ENCODE results near the gene OCA2. TPM values are rescaled to one million over a fixed set of nuclear protein-coding genes. Genes with fewer than 3 reads are reported as not detected.
"Not testable (repeated sequence)": the region's sequence is repeated elsewhere in the genome, so short reads cannot be mapped to it uniquely, and the experiment has no call there.

OCA2 gene
- not detected for total RNA-seq

- ChIA-PET CTCF (interaction anchor here (1.7 kb wide), 1 partner anchor 27 kb away, joined by 5 read pairs; no protein-coding TSS in a partner anchor), POLR2A (no interaction called here)
- peaks cover 2% of the 10 kb centered on the region for H3K36me3 Mint-ChIP-seq (ENCODE audit: low read depth)
- DNase-seq: peak; percentile 49
- no peak within 1 kb of the TSS for H3K4me3 Mint-ChIP-seq
- no peaks in the 10 kb centered on the region for H3K9me3 Mint-ChIP-seq
- H3K4me1 Mint-ChIP-seq: peaks cover 26% of the 10 kb centered on the region
- no peak within 1 kb of the TSS for H3K27ac Mint-ChIP-seq
- peaks cover 51% of the 10 kb centered on the region for H3K27me3 Mint-ChIP-seq
Observed at GRCh38 chr15:28098766-28099554, at the start of gene OCA2. OCA2 (minus strand) TSS chr15:28099315; CDS start chr15:28081874, 17,441 bp downstream.

DNA sequence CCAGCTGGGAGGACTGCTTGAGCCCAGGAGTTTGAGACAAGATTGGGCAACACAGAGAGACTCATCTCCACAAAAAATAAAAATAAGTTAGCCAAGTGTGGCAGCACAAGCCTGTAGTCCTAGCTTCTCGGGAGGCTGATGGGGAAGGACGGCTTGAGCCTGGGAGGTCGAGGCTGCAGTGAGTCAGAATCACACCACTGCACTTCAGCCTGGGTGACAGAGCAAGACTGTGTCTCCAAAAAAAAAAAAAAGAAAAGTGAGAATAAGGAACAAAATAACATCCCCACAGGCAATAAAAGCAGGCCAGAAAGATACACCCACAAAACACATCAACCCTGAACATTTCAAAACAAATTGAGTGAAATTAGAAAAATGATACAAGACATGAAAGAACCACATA is 48.7 kb upstream of the OCA2 start:
- Mint-ChIP-seq H3K27ac (peak overlapping the region; percentile 33), H3K27me3 (no peaks in the 10 kb centered on the region)
- CTCF ChIA-PET: no interaction called here

GRCh38 chr15:28145419-28145818 is 46.3 kb upstream of the OCA2 start:
- DNase-seq, H3K27ac Mint-ChIP-seq, H3K27me3 Mint-ChIP-seq, H3K9me3 Mint-ChIP-seq, H3K4me3 Mint-ChIP-seq, H3K4me1 Mint-ChIP-seq, POLR2A ChIA-PET: not testable (repeated sequence)
- peaks cover 39% of the 10 kb centered on the region for H3K36me3 Mint-ChIP-seq (ENCODE audit: low read depth)
- CTCF ChIA-PET: interaction anchor here (1.9 kb wide), 1 partner anchor 19 kb away, joined by 6 read pairs; no protein-coding TSS in a partner anchor

More for the DNA sequence above, 48.7 kb upstream of the OCA2 start:
- POLR2A ChIA-PET: no interaction called here
- peaks cover 40% of the 10 kb centered on the region for H3K36me3 Mint-ChIP-seq (ENCODE audit: low read depth)
- H3K4me1 Mint-ChIP-seq: peaks cover 2% of the 10 kb centered on the region
- H3K9me3 Mint-ChIP-seq: peaks cover 6% of the 10 kb centered on the region
- no peak overlapping the region for H3K4me3 Mint-ChIP-seq
- DNase-seq: no peak

DNA sequence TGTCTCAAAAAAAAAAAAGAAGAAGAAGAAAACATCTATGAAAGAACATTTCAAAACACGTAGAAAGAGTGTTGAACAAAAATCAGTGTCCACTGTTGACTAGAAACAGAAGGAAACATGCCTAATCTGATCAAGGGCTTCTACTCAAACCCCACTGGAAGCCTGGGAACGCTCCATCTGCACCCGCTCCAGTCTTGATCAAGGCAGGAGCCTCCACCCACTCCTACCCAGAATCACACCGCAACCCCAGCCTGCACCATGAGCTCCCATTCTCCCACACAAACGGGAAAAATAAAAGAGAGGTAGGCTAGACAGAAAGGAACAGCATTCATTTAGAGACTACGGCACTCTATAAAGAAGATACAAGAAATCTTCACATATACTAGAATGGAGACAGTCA is 40.9 kb upstream of the OCA2 start:
- H3K27ac Mint-ChIP-seq: no peak overlapping the region
- H3K4me1 Mint-ChIP-seq: peaks cover 37% of the 10 kb centered on the region
- POLR2A ChIA-PET: no interaction called here
- CTCF ChIA-PET: no interaction called here
- H3K36me3 Mint-ChIP-seq (ENCODE audit: low read depth): peaks cover 55% of the 10 kb centered on the region
- DNase-seq: no peak
- no peak overlapping the region for H3K4me3 Mint-ChIP-seq
- no peaks in the 10 kb centered on the region for H3K27me3 Mint-ChIP-seq
- peaks cover 4% of the 10 kb centered on the region for H3K9me3 Mint-ChIP-seq

- DNase-seq, H3K27me3 Mint-ChIP-seq, POLR2A ChIA-PET, H3K4me3 Mint-ChIP-seq, CTCF ChIA-PET, H3K9me3 Mint-ChIP-seq: not testable (repeated sequence)
- peaks cover 57% of the 10 kb centered on the region for H3K4me1 Mint-ChIP-seq
- H3K36me3 Mint-ChIP-seq (ENCODE audit: low read depth): peaks cover 59% of the 10 kb centered on the region
- H3K27ac Mint-ChIP-seq: peak overlapping the region; percentile 84
Observed at GRCh38 chr15:28137408-28138039, 38.4 kb upstream of the OCA2 start.

- Mint-ChIP-seq H3K36me3 (ENCODE audit: low read depth) (peaks cover 52% of the 10 kb centered on the region), H3K27ac (peak overlapping the region; percentile 84), H3K4me1 (peaks cover 59% of the 10 kb centered on the region), H3K4me3 (peak overlapping the region; percentile 40)
- H3K27me3 Mint-ChIP-seq, CTCF ChIA-PET, H3K9me3 Mint-ChIP-seq, POLR2A ChIA-PET: not testable (repeated sequence)
- peak; percentile 64 for DNase-seq
Observed at GRCh38 chr15:28136236-28136904, 37.3 kb upstream of the OCA2 start.

DNA sequence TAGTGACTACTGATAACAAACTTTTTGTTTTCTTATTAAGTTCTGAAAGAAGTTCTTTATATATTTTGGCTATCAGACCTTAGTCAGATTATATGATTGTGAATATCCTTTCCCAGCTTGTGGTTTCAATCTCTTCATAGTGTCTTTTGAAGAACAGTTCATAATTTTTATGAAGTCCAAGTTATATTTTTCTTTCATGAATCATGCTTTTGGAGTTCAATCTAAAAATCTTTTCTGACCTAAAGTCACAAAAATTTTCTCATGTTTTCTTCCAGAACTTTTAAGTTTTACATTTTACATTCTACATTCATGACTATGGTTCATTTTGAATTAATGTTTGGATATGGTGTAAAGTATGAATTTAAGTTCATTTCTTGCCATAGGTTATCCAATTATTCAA is 34.2 kb upstream of the OCA2 start:
- no peak for DNase-seq
- Mint-ChIP-seq H3K36me3 (ENCODE audit: low read depth) (peaks cover 47% of the 10 kb centered on the region), H3K27me3 (no peaks in the 10 kb centered on the region), H3K4me3 (no peak overlapping the region), H3K27ac (no peak overlapping the region), H3K9me3 (no peaks in the 10 kb centered on the region), H3K4me1 (peaks cover 53% of the 10 kb centered on the region)
- ChIA-PET POLR2A (no interaction called here), CTCF (no interaction called here)

DNA sequence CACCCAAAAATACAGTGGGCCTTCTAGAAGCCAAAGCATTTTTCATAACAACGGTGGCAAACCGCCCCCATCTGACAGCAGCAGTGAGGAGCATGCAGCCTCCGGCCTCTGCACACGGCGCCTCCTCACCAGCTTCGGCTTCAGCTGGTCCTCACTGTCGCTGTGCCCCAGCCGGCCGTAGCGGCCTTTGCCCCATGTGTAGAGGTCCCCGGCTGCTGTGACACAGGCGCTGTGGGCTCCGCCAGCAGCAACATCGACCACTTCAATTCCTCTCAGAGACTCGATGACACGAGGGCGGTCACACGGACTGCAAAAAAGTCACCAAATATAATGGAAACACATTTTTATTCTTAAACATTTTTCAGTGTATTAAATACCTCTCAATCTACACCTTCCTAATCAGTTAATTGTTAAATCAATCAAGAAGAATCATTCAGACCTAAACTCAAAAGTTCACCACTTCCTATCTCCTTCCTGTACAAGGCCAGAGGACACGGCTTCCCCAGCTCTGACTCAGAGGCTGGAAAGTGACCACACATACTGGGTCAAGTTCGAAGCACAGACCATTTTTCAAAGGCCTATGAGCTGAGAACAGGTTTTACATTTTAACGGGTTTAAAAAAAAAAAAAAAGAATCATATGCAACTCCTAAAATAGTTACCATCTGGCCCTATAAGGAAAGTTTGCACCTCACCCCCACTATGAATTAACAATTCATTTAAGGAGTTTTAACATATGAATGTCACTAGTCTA is 33.6 kb upstream of the OCA2 start:
- H3K4me1 Mint-ChIP-seq: peaks cover 48% of the 10 kb centered on the region
- POLR2A ChIA-PET: no interaction called here
- H3K27ac Mint-ChIP-seq: no peak overlapping the region
- no peaks in the 10 kb centered on the region for H3K9me3 Mint-ChIP-seq
- peaks cover 42% of the 10 kb centered on the region for H3K36me3 Mint-ChIP-seq (ENCODE audit: low read depth)
- CTCF ChIA-PET: no interaction called here
- no peaks in the 10 kb centered on the region for H3K27me3 Mint-ChIP-seq
- no peak for DNase-seq
- no peak overlapping the region for H3K4me3 Mint-ChIP-seq

GRCh38 chr15:28131946-28132345 is 32.8 kb upstream of the OCA2 start:
- CTCF ChIA-PET: no interaction called here
- H3K27me3 Mint-ChIP-seq: no peaks in the 10 kb centered on the region
- no peak overlapping the region for H3K4me3 Mint-ChIP-seq
- no peak overlapping the region for H3K27ac Mint-ChIP-seq
- POLR2A ChIA-PET: no interaction called here
- peaks cover 40% of the 10 kb centered on the region for H3K4me1 Mint-ChIP-seq
- DNase-seq: no peak
- H3K9me3 Mint-ChIP-seq: no peaks in the 10 kb centered on the region
- H3K36me3 Mint-ChIP-seq (ENCODE audit: low read depth): peaks cover 36% of the 10 kb centered on the region

- DNase-seq: no peak
- Mint-ChIP-seq H3K9me3 (no peaks in the 10 kb centered on the region), H3K27ac (no peak overlapping the region), H3K4me3 (no peak overlapping the region), H3K4me1 (peaks cover 35% of the 10 kb centered on the region), H3K36me3 (ENCODE audit: low read depth) (peaks cover 32% of the 10 kb centered on the region), H3K27me3 (no peaks in the 10 kb centered on the region)
- CTCF ChIA-PET: no interaction called here
- POLR2A ChIA-PET: no interaction called here
Observed at GRCh38 chr15:28131400-28131799, 32.3 kb upstream of the OCA2 start.

GRCh38 chr15:28130651-28131050 is 31.5 kb upstream of the OCA2 start:
- Mint-ChIP-seq H3K4me3 (no peak overlapping the region), H3K27me3 (no peaks in the 10 kb centered on the region), H3K4me1 (peaks cover 28% of the 10 kb centered on the region), H3K27ac (no peak overlapping the region), H3K9me3 (no peaks in the 10 kb centered on the region), H3K36me3 (ENCODE audit: low read depth) (peaks cover 28% of the 10 kb centered on the region)
- DNase-seq: no peak
- ChIA-PET POLR2A (no interaction called here), CTCF (interaction anchor here (1.4 kb wide), 1 partner anchor 13 kb away, joined by 3 read pairs; no protein-coding TSS in a partner anchor)

DNA sequence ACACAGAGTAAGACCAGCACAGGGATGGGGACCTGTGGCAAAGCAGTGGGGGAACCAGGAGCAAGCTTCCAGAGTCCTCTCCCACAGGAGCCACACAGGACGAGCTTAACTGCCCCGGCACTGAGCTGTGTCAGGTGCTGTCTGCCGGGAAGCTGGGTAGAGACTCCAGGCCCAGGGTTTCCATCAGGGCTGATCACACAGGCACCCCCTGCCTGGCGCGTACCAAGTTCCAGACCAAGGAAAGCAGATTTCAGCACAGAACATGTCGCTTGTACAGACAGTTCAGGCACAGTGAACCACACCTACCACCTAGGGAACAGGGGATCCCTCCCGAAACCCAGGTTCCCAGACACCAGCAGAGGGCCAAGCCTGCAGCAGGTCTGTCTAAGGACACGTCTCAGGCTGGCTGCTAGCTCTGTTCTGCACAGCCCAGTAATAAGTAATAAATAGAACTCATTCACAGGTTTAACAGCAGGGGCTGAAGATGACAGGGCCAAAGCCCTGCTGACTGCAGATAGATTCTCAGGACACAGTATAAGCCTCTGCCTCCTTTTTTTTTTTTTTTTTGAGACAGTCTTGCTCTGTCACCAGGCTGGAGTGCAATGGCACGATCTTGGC is 30.2 kb upstream of the OCA2 start:
- Mint-ChIP-seq H3K27ac (no peak overlapping the region), H3K4me3 (no peak overlapping the region), H3K4me1 (peaks cover 19% of the 10 kb centered on the region), H3K9me3 (no peaks in the 10 kb centered on the region), H3K27me3 (no peaks in the 10 kb centered on the region), H3K36me3 (ENCODE audit: low read depth) (peaks cover 19% of the 10 kb centered on the region)
- CTCF ChIA-PET: no interaction called here
- no peak for DNase-seq
- POLR2A ChIA-PET: no interaction called here
